Measurements from ENCODE around the gene TMX4. TPM values are rescaled to one million over a fixed set of nuclear protein-coding genes. Genes with fewer than 3 reads are reported as not detected.

TMX4 gene
- total RNA-seq, 2 experiments from 2014 or later, result 33.2 to 35.9 TPM

GRCh38 chr20:7940341-7940740, 79.2 kb downstream of the TMX4 start, which contains the start of gene HAO1:
Gene HAO1, minus strand, starts transcription at chr20:7940458. Its CDS starts 36 bp downstream, at chr20:7940422.
- no peak within 1 kb of the TSS for H3K27ac Mint-ChIP-seq
- CTCF ChIA-PET, result interaction anchor here (0.8 to 0.9 kb wide), 2 partner anchors 780 to 782 kb away, joined by 3 to 5 read pairs; no protein-coding TSS in a partner anchor
- POLR2A ChIA-PET, result no interaction called here

GRCh38 chr20:7939663-7940062, 79.9 kb downstream of the TMX4 start:
- ChIA-PET CTCF (interaction anchor here (6.1 kb wide), 1 partner anchor 782 kb away, joined by 151 read pairs; no protein-coding TSS in a partner anchor), POLR2A (no interaction called here)
- Mint-ChIP-seq H3K36me3 (no peaks in the 10 kb centered on the region), H3K4me1 (ENCODE audit: low read depth) (no peaks in the 10 kb centered on the region), H3K27ac (no peak overlapping the region), H3K9me3 (no peaks in the 10 kb centered on the region), H3K27me3 (peaks cover 3% of the 10 kb centered on the region), H3K4me3 (no peak overlapping the region)
- no peak for DNase-seq
- intact Hi-C loops (cut with micrococcal nuclease), result loop anchor here (5.0 to 10.0 kb wide), 2 partner anchors 103 to 195 kb away; partner anchors contain the start of gene PLCB1

More at GRCh38 chr20:7940341-7940740, 79.2 kb downstream of the TMX4 start, which contains the start of gene HAO1:
- Mint-ChIP-seq H3K4me1 (ENCODE audit: low read depth) (no peaks in the 10 kb centered on the region), H3K27me3 (no peaks in the 10 kb centered on the region), H3K36me3 (no peaks in the 10 kb centered on the region), H3K9me3 (no peaks in the 10 kb centered on the region), H3K4me3 (no peak within 1 kb of the TSS)
- DNase-seq, result no peak
- intact Hi-C loops (cut with micrococcal nuclease), result no loop called here

DNA sequence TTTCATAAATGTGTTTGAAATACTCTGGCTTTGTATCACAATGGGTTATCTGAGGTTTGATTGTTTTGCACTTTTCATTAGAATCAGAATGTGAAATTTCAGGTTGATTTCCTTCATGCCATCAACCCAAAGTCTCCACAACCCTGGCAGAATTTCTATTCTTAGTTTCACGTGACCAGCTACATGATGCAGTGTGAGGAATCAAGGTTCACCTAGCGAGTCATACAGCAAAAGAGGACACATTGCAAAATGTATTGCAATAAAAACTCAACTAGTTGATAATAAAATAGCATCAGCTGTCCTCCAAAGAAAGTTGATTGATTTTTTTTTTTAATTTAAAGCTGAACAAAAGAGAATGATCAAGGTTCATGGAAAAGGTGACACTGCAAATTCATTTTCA, 81.5 kb downstream of the TMX4 start:
- ChIA-PET CTCF (interaction anchor here (0.9 to 6.1 kb wide), 3 partner anchors 10 to 783 kb away, joined by 3 to 151 read pairs (median 3); no protein-coding TSS in a partner anchor), POLR2A (no interaction called here)
- H3K9me3 Mint-ChIP-seq, result no peaks in the 10 kb centered on the region
- peaks cover 8% of the 10 kb centered on the region for H3K27me3 Mint-ChIP-seq
- intact Hi-C loops (cut with micrococcal nuclease), result loop anchor here (5.0 to 10.0 kb wide), 2 partner anchors 104 to 197 kb away; partner anchors contain the start of gene PLCB1
- H3K4me3 Mint-ChIP-seq, result no peak overlapping the region
- no peak for DNase-seq
- no peak overlapping the region for H3K27ac Mint-ChIP-seq
- H3K4me1 Mint-ChIP-seq (ENCODE audit: low read depth), result no peaks in the 10 kb centered on the region
- no peaks in the 10 kb centered on the region for H3K36me3 Mint-ChIP-seq

GRCh38 chr20:7937328-7937727, 82.2 kb downstream of the TMX4 start:
- no peaks in the 10 kb centered on the region for H3K4me1 Mint-ChIP-seq (ENCODE audit: low read depth)
- H3K4me3 Mint-ChIP-seq, result no peak overlapping the region
- no peak for DNase-seq
- CTCF ChIA-PET, result interaction anchor here (0.9 to 6.1 kb wide), 10 partner anchors 9 to 823 kb away, joined by 3 to 151 read pairs (median 4); no protein-coding TSS in a partner anchor
- H3K9me3 Mint-ChIP-seq, result no peaks in the 10 kb centered on the region
- H3K27me3 Mint-ChIP-seq, result peaks cover 8% of the 10 kb centered on the region
- no peaks in the 10 kb centered on the region for H3K36me3 Mint-ChIP-seq
- intact Hi-C loops (cut with micrococcal nuclease), result loop anchor here (5.0 to 10.0 kb wide), 2 partner anchors 105 to 197 kb away; partner anchors contain the start of gene PLCB1
- no peak overlapping the region for H3K27ac Mint-ChIP-seq
- POLR2A ChIA-PET, result interaction anchor here (1.3 kb wide), 1 partner anchor 785 kb away, joined by 5 read pairs; no protein-coding TSS in a partner anchor

DNA sequence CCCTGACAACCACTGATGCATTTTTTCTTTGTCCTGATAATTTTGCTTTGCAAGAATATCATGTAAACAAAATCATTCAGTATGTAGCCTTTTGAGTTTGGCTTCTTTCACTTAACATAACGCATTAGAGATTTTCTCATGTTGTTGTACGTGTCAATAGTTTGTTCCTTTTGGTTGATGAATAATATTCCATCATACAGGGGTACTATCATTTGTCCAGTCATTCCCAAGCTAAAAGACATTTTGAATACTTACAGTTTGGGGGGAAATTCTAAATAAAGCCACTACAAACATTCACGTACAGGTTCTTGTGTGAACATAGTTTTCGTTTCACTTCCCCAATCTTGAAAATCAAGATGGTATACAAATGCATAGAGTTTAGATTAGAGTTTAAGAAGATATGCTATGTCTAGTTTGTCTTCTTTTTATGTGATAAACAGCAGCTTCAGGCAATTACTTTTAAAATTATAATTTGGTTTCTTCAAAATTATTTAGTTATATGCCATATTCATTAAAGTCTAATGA, 84.5 kb downstream of the TMX4 start:
- Mint-ChIP-seq H3K27ac (no peak overlapping the region), H3K9me3 (no peaks in the 10 kb centered on the region), H3K4me3 (no peak overlapping the region), H3K27me3 (peaks cover 11% of the 10 kb centered on the region), H3K4me1 (ENCODE audit: low read depth) (no peaks in the 10 kb centered on the region), H3K36me3 (no peaks in the 10 kb centered on the region)
- ChIA-PET CTCF (interaction anchor here (1.2 to 6.1 kb wide), 2 partner anchors 35 to 786 kb away, joined by 3 to 151 read pairs; no protein-coding TSS in a partner anchor), POLR2A (no interaction called here)
- DNase-seq, result no peak
- intact Hi-C loops (cut with micrococcal nuclease), result loop anchor here (5.0 to 10.0 kb wide), 2 partner anchors 107 to 200 kb away; partner anchors contain the start of gene PLCB1

GRCh38 chr20:7933346-7933745, 86.2 kb downstream of the TMX4 start:
- intact Hi-C loops (cut with micrococcal nuclease), result loop anchor here (10.0 kb wide), 1 partner anchor 201 kb away; the partner anchor contains the start of gene PLCB1
- Mint-ChIP-seq H3K27ac (no peak overlapping the region), H3K4me3 (no peak overlapping the region), H3K27me3 (peaks cover 16% of the 10 kb centered on the region), H3K4me1 (ENCODE audit: low read depth) (no peaks in the 10 kb centered on the region), H3K9me3 (no peaks in the 10 kb centered on the region), H3K36me3 (no peaks in the 10 kb centered on the region)
- CTCF ChIA-PET, result interaction anchor here (6.1 kb wide), 1 partner anchor 788 kb away, joined by 151 read pairs; no protein-coding TSS in a partner anchor
- DNase-seq, result no peak
- POLR2A ChIA-PET, result no interaction called here

DNA sequence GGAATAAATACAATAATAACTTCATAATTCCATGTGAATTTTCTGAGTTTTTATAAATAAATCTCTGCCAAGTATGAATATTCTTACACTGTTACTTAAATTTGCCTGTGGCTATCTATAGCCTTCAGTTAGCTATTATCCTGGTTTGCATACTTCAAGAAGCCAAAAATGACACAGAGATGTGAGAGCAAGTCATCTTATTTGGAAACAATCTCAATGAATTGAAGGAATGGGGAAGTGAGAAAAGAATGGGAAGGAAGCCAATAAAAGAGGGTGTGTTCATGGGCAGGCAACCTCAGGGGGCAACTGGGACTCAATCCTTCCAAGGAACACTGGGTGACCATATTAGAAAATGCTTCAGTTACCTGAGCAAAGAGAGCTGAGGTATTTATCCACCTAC, 89.2 kb downstream of the TMX4 start:
- intact Hi-C loops (cut with micrococcal nuclease), result loop anchor here (10.0 kb wide), 1 partner anchor 204 kb away; the partner anchor contains the start of gene PLCB1
- no peak for DNase-seq

More for the DNA sequence above, 89.2 kb downstream of the TMX4 start:
- H3K36me3 Mint-ChIP-seq, result no peaks in the 10 kb centered on the region
- ChIA-PET CTCF (interaction anchor here (1.3 kb wide), 1 partner anchor 792 kb away, joined by 6 read pairs; no protein-coding TSS in a partner anchor), POLR2A (no interaction called here)
- peaks cover 16% of the 10 kb centered on the region for H3K27me3 Mint-ChIP-seq
- no peaks in the 10 kb centered on the region for H3K4me1 Mint-ChIP-seq (ENCODE audit: low read depth)
- no peaks in the 10 kb centered on the region for H3K9me3 Mint-ChIP-seq
- no peak overlapping the region for H3K4me3 Mint-ChIP-seq
- no peak overlapping the region for H3K27ac Mint-ChIP-seq

Other genes starting within 250 kb of the TMX4 start
- not detected for gene HAO1, start 79.3 kb downstream of the TMX4 start, total RNA-seq
- gene PLCB1, start 112.5 kb upstream of the TMX4 start, total RNA-seq, result 1 to 10 TPM; 3.9 to 4.0 TPM